OCI-LY7 (cell line): ENCODE measurements around the gene C5orf15.

ENCODE experiments used
- CTCF ChIP-seq: fragments of 200-600 bp; sonication (generic); conservative IDR thresholded peaks from 2 replicates; pipeline ENCODE4 v1.5.1; 2014; ENCODE audit warnings: mild to moderate bottlenecking, antibody characterized with exemption, low read length, moderate library complexity, mixed read lengths
- EZH2phosphoT487 ChIP-seq: fragments of 200-600 bp; sonication (generic); IDR thresholded peaks from 2 replicates; pipeline ENCODE4 v1.6.1; 2018; ENCODE audit warnings: low read depth, borderline replicate concordance, mild to moderate bottlenecking, mixed run types, antibody characterized with exemption, low read length, moderate library complexity, mixed read lengths

DNA sequence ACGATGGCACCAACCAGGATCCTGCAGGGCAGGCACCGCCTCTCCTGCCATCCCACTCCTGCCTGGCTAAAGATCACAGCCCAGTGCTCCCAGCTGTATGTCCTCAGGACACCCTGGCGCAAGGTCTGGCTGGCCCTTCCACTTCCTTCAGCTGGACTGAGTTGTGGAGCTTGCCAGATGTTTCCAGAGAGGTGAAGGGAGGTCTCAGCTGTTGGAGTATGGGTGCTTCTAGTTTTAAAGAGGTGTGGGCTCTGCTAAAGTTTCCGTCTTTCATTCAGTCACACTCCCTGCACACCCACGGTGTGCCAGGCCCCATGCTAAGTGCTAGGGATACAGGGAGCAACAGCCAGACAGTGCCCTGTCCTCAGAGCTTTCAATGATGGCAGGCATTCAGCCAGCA lies 34.1 kb downstream of the C5orf15 start:
- TF ChIP-seq CTCF (no peak), EZH2phosphoT487 (no peak)
